ENCODE data around the gene LFNG. TPM values are rescaled to one million over a fixed set of nuclear protein-coding genes. Genes with fewer than 3 reads are reported as not detected.

The LFNG gene
- total RNA-seq, 4 donors from 2014 or later = 17.9 to 162 (median 80.6) TPM

GRCh38 chr7:2544541-2545188 lies 25.1 kb downstream of the LFNG start:
- Histone ChIP-seq H3K9me3 (no peaks in the 10 kb centered on the region), H3K27me3 (no peaks in the 10 kb centered on the region), H3K27ac (no peak overlapping the region), H3K36me3 (peaks cover 0 to 50% (median 20%) of the 10 kb centered on the region in 4 donors), H3K4me1 (no peaks in the 10 kb centered on the region), H3K4me3 (no peak overlapping the region)
- DNase-seq = peak; percentile 7
- intact Hi-C loops (cut with DNase I; ENCODE audit: low total_unique reads) (no loop called here), in situ Hi-C loops (cut with MboI; ENCODE audit: low pct_ligation_motif_present in 1 of 4, low pct_unique_long_range_greater_than_20kb in 1 of 4, low sequenced_read_pairs in 3 of 4) (no loop called here)
- 90% methylated on average over 23 of the region's 23 CpGs; no CpG with 5 or more reads in 1 of the 2 donors for WGBS, 2 donors (ENCODE audit: low coverage in 1 of 2)
- TF ChIP-seq POLR2AphosphoS5 (IDR thresholded peaks at IDR 0.05) = no peak
- TF ChIP-seq EP300 (IDR thresholded peaks at IDR 0.05; ENCODE audit: low read depth) = no peak
- TF ChIP-seq POLR2A (IDR thresholded peaks at IDR 0.05) = no peak
- TF ChIP-seq, protein P1, sequence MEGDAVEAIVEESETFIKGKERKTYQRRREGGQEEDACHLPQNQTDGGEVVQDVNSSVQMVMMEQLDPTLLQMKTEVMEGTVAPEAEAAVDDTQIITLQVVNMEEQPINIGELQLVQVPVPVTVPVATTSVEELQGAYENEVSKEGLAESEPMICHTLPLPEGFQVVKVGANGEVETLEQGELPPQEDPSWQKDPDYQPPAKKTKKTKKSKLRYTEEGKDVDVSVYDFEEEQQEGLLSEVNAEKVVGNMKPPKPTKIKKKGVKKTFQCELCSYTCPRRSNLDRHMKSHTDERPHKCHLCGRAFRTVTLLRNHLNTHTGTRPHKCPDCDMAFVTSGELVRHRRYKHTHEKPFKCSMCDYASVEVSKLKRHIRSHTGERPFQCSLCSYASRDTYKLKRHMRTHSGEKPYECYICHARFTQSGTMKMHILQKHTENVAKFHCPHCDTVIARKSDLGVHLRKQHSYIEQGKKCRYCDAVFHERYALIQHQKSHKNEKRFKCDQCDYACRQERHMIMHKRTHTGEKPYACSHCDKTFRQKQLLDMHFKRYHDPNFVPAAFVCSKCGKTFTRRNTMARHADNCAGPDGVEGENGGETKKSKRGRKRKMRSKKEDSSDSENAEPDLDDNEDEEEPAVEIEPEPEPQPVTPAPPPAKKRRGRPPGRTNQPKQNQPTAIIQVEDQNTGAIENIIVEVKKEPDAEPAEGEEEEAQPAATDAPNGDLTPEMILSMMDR (IDR thresholded peaks at IDR 0.05) = no peak

GRCh38 chr7:2545746-2546425 lies 26.3 kb downstream of the LFNG start:
- DNase-seq = peak; percentile 2
- Histone ChIP-seq H3K4me3 (no peak overlapping the region), H3K9me3 (no peaks in the 10 kb centered on the region), H3K36me3 (peaks cover 0 to 50% (median 20%) of the 10 kb centered on the region in 4 donors), H3K27ac (no peak overlapping the region), H3K4me1 (no peaks in the 10 kb centered on the region), H3K27me3 (no peaks in the 10 kb centered on the region)
- WGBS, 2 donors (ENCODE audit: low coverage in 1 of 2) = 96% methylated on average over 20 of the region's 20 CpGs; no CpG with 5 or more reads in 1 of the 2 donors
- in situ Hi-C loops (cut with MboI; ENCODE audit: low pct_ligation_motif_present in 1 of 4, low pct_unique_long_range_greater_than_20kb in 1 of 4, low sequenced_read_pairs in 3 of 4) (no loop called here), intact Hi-C loops (cut with DNase I; ENCODE audit: low total_unique reads) (no loop called here)
- no peak for TF ChIP-seq POLR2AphosphoS5 (IDR thresholded peaks at IDR 0.05)
- TF ChIP-seq, protein P1 (IDR thresholded peaks at IDR 0.05) = no peak
- TF ChIP-seq EP300 (IDR thresholded peaks at IDR 0.05; ENCODE audit: low read depth) = no peak
- no peak for TF ChIP-seq POLR2A (IDR thresholded peaks at IDR 0.05)

- H3K4me3 ChIP-seq = no peak overlapping the region
- TF ChIP-seq EP300 (IDR thresholded peaks at IDR 0.05; ENCODE audit: low read depth) = no peak
- TF ChIP-seq POLR2AphosphoS5 (IDR thresholded peaks at IDR 0.05) = no peak
- no peak for TF ChIP-seq POLR2A (IDR thresholded peaks at IDR 0.05)
- TF ChIP-seq, protein P1 (IDR thresholded peaks at IDR 0.05) = no peak
- H3K27ac ChIP-seq = no peak overlapping the region
- H3K4me1 ChIP-seq = no peaks in the 10 kb centered on the region
- no peaks in the 10 kb centered on the region for H3K27me3 ChIP-seq
- intact Hi-C loops (cut with DNase I; ENCODE audit: low total_unique reads) = no loop called here
- in situ Hi-C loops (cut with MboI; ENCODE audit: low pct_ligation_motif_present in 1 of 4, low pct_unique_long_range_greater_than_20kb in 1 of 4, low sequenced_read_pairs in 3 of 4) = no loop called here
- 93 to 95% methylated on average over 6 to 31 of the region's 31 CpGs for WGBS, 2 donors (ENCODE audit: low coverage in 1 of 2)
- peak; percentile 4 for DNase-seq
- H3K9me3 ChIP-seq = no peaks in the 10 kb centered on the region
- peaks cover 0 to 50% (median 20%) of the 10 kb centered on the region in 4 donors for H3K36me3 ChIP-seq
These were observed 27.4 kb downstream of the LFNG start for GRCh38 chr7:2546776-2547586.

GRCh38 chr7:2551418-2551817 lies 31.8 kb downstream of the LFNG start:
- H3K4me1 ChIP-seq = peaks cover 10 to 25% (median 17%) of the 10 kb centered on the region in 4 donors
- in situ Hi-C loops (cut with MboI; ENCODE audit: low pct_ligation_motif_present in 1 of 4, low pct_unique_long_range_greater_than_20kb in 1 of 4, low sequenced_read_pairs in 3 of 4) (no loop called here), intact Hi-C loops (cut with DNase I; ENCODE audit: low total_unique reads) (no loop called here)
- no peak overlapping the region for H3K4me3 ChIP-seq
- H3K27ac ChIP-seq = no peak overlapping the region
- WGBS, 2 donors (ENCODE audit: low coverage in 1 of 2) = 95 to 100% methylated on average over 8 of the region's 8 CpGs
- H3K9me3 ChIP-seq = no peaks in the 10 kb centered on the region
- no peaks in the 10 kb centered on the region for H3K27me3 ChIP-seq
- H3K36me3 ChIP-seq = peaks cover 0 to 22% (median 7%) of the 10 kb centered on the region in 4 donors
- TF ChIP-seq EP300 (IDR thresholded peaks at IDR 0.05; ENCODE audit: low read depth) (no peak), POLR2A (IDR thresholded peaks at IDR 0.05) (no peak)
- TF ChIP-seq, protein P1 (IDR thresholded peaks at IDR 0.05) = no peak
- no peak for DNase-seq
